Fibroblast of villous mesenchyme (primary cell): Measurements from ENCODE around the gene GPR180. TPM values are rescaled to one million over a fixed set of nuclear protein-coding genes. Genes with fewer than 3 reads are reported as not detected.

Experiments used
- DNase-seq: peaks from one replicate; pipeline ENCODE4 v3.0.0-alpha.2; 2010; ENCODE audit warnings: low read depth
- H3K4me3 ChIP-seq: 2 replicates; pipeline ENCODE4 v1.5.1; 2011; ENCODE audit warnings: low read depth, mild to moderate bottlenecking, low read length
- CTCF ChIP-seq: IDR thresholded peaks from 2 replicates; pipeline ENCODE4 v1.5.1; 2012; ENCODE audit warnings: low read depth, mild to moderate bottlenecking, low read length; ENCODE audit not compliant: insufficient read depth
- total RNA-seq: library from RNA; depleted of rRNA; stranded (reverse); fragments of >200 nt; gene quantifications from 2 replicates; pipeline ENCODE4 v1.2.3, GENCODE V29; 2012

The GPR180 gene
- total RNA-seq, 1 donor, result 28.1 TPM

- no peak for DNase-seq
- no peak for TF ChIP-seq CTCF
Observed at GRCh38 chr13:94558716-94559115, 42.9 kb upstream of the GPR180 start.

GRCh38 chr13:94559222-94559795 lies 42.3 kb upstream of the GPR180 start:
- TF ChIP-seq CTCF, result no peak
- DNase-seq, result no peak
- no peak overlapping the region for H3K4me3 ChIP-seq

More at GRCh38 chr13:94558716-94559115, 42.9 kb upstream of the GPR180 start:
- no peak overlapping the region for H3K4me3 ChIP-seq

- TF ChIP-seq CTCF, result no peak
- no peak for DNase-seq
- H3K4me3 ChIP-seq, result no peak overlapping the region
Observed at GRCh38 chr13:94560116-94560515, 41.5 kb upstream of the GPR180 start.

- no peak for DNase-seq
- no peak for TF ChIP-seq CTCF
- no peak overlapping the region for H3K4me3 ChIP-seq
Observed at GRCh38 chr13:94561126-94561525, 40.5 kb upstream of the GPR180 start.

GRCh38 chr13:94567581-94567980 lies 34.1 kb upstream of the GPR180 start:
- no peak for TF ChIP-seq CTCF
- no peak for DNase-seq
- H3K4me3 ChIP-seq, result no peak overlapping the region

GRCh38 chr13:94568443-94568842 lies 33.2 kb upstream of the GPR180 start:
- no peak for TF ChIP-seq CTCF
- DNase-seq, result no peak
- H3K4me3 ChIP-seq, result no peak overlapping the region

- H3K4me3 ChIP-seq, result no peak overlapping the region
- no peak for DNase-seq
- TF ChIP-seq CTCF, result no peak
Observed at GRCh38 chr13:94569615-94570014, 32.0 kb upstream of the GPR180 start.
